Esophagus muscularis mucosa (tissue), 4 donors: Measurements from ENCODE around the gene PKP1. TPM values are rescaled to one million over a fixed set of nuclear protein-coding genes. Genes with fewer than 3 reads are reported as not detected.
A peak's percentile ranks its signal among the peaks of the same experiment; 100 is the strongest.

ENCODE experiments used
- DNase-seq: peaks from one replicate; pipeline ENCODE4 v3.0.0-alpha.2; 2017; ENCODE audit errors: extremely low spot score
- H3K27ac ChIP-seq, 4 donors: fragments of 200-600 bp; sonication (generic); replicated peaks in 1 of 4; 1 replicate in 3 of 4; 2 replicates in 1 of 4; pipeline ENCODE4 v1.5.1; 2016 to 2019; ENCODE audit warnings: mild to moderate bottlenecking in 1 of 4
- H3K27me3 ChIP-seq, 4 donors: fragments of 200-600 bp; sonication (generic); one replicate each; pipeline versions ENCODE4 v1.5.1 to v1.6.0; 2016 to 2019
- H3K36me3 ChIP-seq, 4 donors: fragments of 200-600 bp; sonication (generic); one replicate each; pipeline ENCODE4 v1.5.1; 2016 to 2019
- H3K4me1 ChIP-seq, 4 donors: fragments of 200-600 bp; sonication (generic); one replicate each; pipeline ENCODE4 v1.5.1; 2016 to 2019
- H3K4me3 ChIP-seq, 4 donors: fragments of 200-600 bp; sonication (generic); 1 replicate in 2 of 4; 2 replicates in 2 of 4; pipeline ENCODE4 v1.5.1; 2016 to 2019; ENCODE audit warnings: mild to moderate bottlenecking in 4 of 4, moderate library complexity in 1 of 4
- H3K9me3 ChIP-seq, 4 donors: fragments of 200-600 bp; sonication (generic); 1 replicate in 3 of 4; 2 replicates in 1 of 4; pipeline ENCODE4 v1.5.1; 2016 to 2019
- EP300 ChIP-seq: sonication (generic); formaldehyde crosslinking; IDR thresholded peaks from one replicate; pipeline ENCODE4 v1.6.1; 2017; ENCODE audit warnings: antibody characterized with exemption
- POLR2A ChIP-seq: fragments of 450-650 bp; IDR thresholded peaks from one replicate; pipeline ENCODE4 v1.6.1; 2017; ENCODE audit warnings: antibody characterized with exemption, moderate library complexity, mild to moderate bottlenecking, low read depth
- POLR2AphosphoS5 ChIP-seq, 2 donors: sonication (generic); formaldehyde crosslinking; IDR thresholded peaks; one replicate each; pipeline ENCODE4 v1.6.1; 2017; ENCODE audit warnings: antibody characterized with exemption in 2 of 2
- whole genome bisulfite sequencing: methylation state at CpG from one replicate; pipeline ENCODE4 v1.1.5; 2018; 5-methylcytosine and 5-hydroxymethylcytosine counted together
- intact Hi-C: fragments of 100-400 bp; cut with DNase I; formaldehyde crosslinking; loops from one replicate; pipeline ENCODE4 v1.15.1; 2023
- total RNA-seq, 4 donors: library from RNA; depleted of rRNA; stranded (reverse); fragments of >200 nt; gene quantifications; one replicate each; pipeline versions ENCODE4 v1.1.0 to v1.2.1, GENCODE V29; 2016
- TF ChIP-seq, protein P1 (sequence below), 3 experiments: fragments of 200-600 bp in 2 of 3; fragments of 450-650 bp in 1 of 3; sonication (generic) in 2 of 3; IDR thresholded peaks; one replicate each; pipeline ENCODE4 v1.5.1; 2017 to 2019; ENCODE audit warnings: antibody characterized with exemption in 3 of 3, mild to moderate bottlenecking in 2 of 3, moderate library complexity in 1 of 3

PKP1 gene
- total RNA-seq, 4 donors from 2014 or later: 0.50 to 1.9 (median 1.3) TPM

- Histone ChIP-seq H3K9me3 (no peaks in the 10 kb centered on the region), H3K27me3 (peaks cover 0 to 25% (median 0%) of the 10 kb centered on the region in 4 donors), H3K4me3 (no peak overlapping the region), H3K36me3 (peaks cover 0 to 47% (median 0%) of the 10 kb centered on the region in 4 donors), H3K4me1 (peaks cover 0 to 15% (median 3%) of the 10 kb centered on the region in 4 donors), H3K27ac (no peak overlapping the region)
- WGBS: 94% methylated on average over 4 of the region's 4 CpGs
- DNase-seq: no peak
- intact Hi-C loops: no loop called here
- TF ChIP-seq EP300 (no peak), POLR2AphosphoS5 (IDR thresholded peaks at IDR 0.05) (peak in 1 of 2 donors; percentile 18), POLR2A (no peak)
- TF ChIP-seq, protein P1, sequence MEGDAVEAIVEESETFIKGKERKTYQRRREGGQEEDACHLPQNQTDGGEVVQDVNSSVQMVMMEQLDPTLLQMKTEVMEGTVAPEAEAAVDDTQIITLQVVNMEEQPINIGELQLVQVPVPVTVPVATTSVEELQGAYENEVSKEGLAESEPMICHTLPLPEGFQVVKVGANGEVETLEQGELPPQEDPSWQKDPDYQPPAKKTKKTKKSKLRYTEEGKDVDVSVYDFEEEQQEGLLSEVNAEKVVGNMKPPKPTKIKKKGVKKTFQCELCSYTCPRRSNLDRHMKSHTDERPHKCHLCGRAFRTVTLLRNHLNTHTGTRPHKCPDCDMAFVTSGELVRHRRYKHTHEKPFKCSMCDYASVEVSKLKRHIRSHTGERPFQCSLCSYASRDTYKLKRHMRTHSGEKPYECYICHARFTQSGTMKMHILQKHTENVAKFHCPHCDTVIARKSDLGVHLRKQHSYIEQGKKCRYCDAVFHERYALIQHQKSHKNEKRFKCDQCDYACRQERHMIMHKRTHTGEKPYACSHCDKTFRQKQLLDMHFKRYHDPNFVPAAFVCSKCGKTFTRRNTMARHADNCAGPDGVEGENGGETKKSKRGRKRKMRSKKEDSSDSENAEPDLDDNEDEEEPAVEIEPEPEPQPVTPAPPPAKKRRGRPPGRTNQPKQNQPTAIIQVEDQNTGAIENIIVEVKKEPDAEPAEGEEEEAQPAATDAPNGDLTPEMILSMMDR (IDR thresholded peaks at IDR 0.05): no peak
Measured at GRCh38 chr1:201358596-201358995, 75.3 kb downstream of the PKP1 start.

GRCh38 chr1:201359031-201359872 lies 75.9 kb downstream of the PKP1 start:
- H3K36me3 ChIP-seq: peaks cover 0 to 54% (median 0%) of the 10 kb centered on the region in 4 donors
- 81% methylated on average over 17 of the region's 18 CpGs for WGBS
- DNase-seq: no peak
- H3K4me3 ChIP-seq: no peak overlapping the region
- peaks cover 0 to 19% (median 0%) of the 10 kb centered on the region in 4 donors for H3K27me3 ChIP-seq
- no peak overlapping the region for H3K27ac ChIP-seq
- H3K4me1 ChIP-seq: peaks cover 0 to 15% (median 3%) of the 10 kb centered on the region in 4 donors
- intact Hi-C loops: no loop called here
- TF ChIP-seq POLR2AphosphoS5 (IDR thresholded peaks at IDR 0.05) (no peak), POLR2A (no peak), EP300 (no peak)
- TF ChIP-seq, protein P1 (IDR thresholded peaks at IDR 0.05): no peak
- H3K9me3 ChIP-seq: no peaks in the 10 kb centered on the region

DNA sequence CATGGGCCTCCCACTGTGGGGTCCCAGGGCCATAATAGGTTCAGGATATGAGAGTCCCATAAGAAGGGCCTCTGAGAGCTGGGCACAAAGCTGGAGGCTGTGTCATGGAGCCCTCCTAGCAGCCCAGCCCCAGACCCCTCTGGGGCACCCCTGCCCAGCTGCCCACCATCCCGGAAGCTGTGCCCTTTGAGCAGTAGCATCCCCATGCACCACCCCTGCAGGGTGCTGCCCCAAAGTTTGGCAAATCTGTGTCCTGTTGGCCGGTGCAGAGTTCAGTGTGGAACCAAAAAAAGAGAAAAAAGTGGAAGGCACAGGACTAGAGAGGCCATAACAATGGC lies 76.5 kb downstream of the PKP1 start:
- no peak for DNase-seq
- intact Hi-C loops: no loop called here

GRCh38 chr1:201360486-201360885 lies 77.2 kb downstream of the PKP1 start:
- no peak for TF ChIP-seq EP300
- TF ChIP-seq POLR2A: no peak
- intact Hi-C loops: no loop called here
- 88% methylated on average over 7 of the region's 7 CpGs for WGBS
- Histone ChIP-seq H3K27ac (no peak overlapping the region), H3K4me3 (no peak overlapping the region), H3K4me1 (peaks cover 0 to 11% (median 3%) of the 10 kb centered on the region in 4 donors), H3K36me3 (peaks cover 0 to 66% (median 0%) of the 10 kb centered on the region in 4 donors), H3K9me3 (no peaks in the 10 kb centered on the region), H3K27me3 (peaks cover 0 to 10% (median 0%) of the 10 kb centered on the region in 4 donors)
- DNase-seq: no peak

More for the DNA sequence above, 76.5 kb downstream of the PKP1 start:
- WGBS: 92% methylated on average over 2 of the region's 2 CpGs
- H3K4me3 ChIP-seq: no peak overlapping the region
- H3K36me3 ChIP-seq: peaks cover 0 to 59% (median 0%) of the 10 kb centered on the region in 4 donors
- no peak overlapping the region for H3K27ac ChIP-seq
- TF ChIP-seq POLR2A: no peak
- H3K4me1 ChIP-seq: peaks cover 0 to 12% (median 3%) of the 10 kb centered on the region in 4 donors
- H3K27me3 ChIP-seq: peaks cover 0 to 13% (median 0%) of the 10 kb centered on the region in 4 donors
- H3K9me3 ChIP-seq: no peaks in the 10 kb centered on the region

DNA sequence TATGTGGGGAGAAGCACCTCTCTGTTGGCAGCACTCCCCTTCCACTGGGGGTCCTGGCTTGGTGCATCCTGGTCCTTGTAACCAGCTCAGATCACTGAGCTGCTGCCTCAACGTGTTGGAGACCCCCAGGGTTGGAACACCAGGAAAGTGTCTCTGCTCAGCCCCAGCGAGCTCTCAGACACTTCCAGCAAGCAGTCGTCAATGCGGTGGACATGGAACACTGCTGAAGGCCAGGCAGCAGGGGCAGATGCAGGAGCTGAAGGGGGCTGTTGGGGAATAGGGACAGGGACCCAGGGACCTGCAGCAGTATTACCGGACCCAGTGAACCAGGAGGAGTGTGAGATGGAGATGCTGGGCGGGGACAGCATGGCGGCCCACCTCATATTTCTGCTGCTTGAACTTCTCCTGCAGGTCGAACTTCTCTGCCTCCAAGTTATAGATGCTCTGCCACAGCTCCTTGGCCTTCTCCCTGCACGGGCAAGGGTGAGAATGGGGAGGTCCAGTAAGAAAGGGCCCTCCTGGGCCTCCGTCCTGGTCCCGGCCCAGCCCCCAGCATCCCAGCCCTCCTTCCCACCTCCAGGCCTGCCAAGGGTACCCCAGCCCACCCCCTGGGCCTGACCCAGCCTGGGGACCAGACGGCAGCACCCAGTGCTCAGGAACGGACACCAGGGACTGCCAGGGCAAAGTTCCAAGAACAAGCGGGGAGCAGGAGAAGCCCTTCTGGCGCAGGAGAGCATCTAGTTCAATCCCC lies 77.8 kb downstream of the PKP1 start:
- WGBS: 90% methylated on average over 9 of the region's 15 CpGs
- TF ChIP-seq POLR2AphosphoS5 (IDR thresholded peaks at IDR 0.05) (no peak), EP300 (no peak), POLR2A (no peak)
- TF ChIP-seq, protein P1 (IDR thresholded peaks at IDR 0.05): no peak
- no peak for DNase-seq
- Histone ChIP-seq H3K27ac (no peak overlapping the region), H3K4me1 (peaks cover 0 to 11% (median 3%) of the 10 kb centered on the region in 4 donors), H3K36me3 (peaks cover 0 to 72% (median 0%) of the 10 kb centered on the region in 4 donors), H3K27me3 (peaks cover 0 to 10% (median 0%) of the 10 kb centered on the region in 4 donors), H3K9me3 (no peaks in the 10 kb centered on the region), H3K4me3 (no peak overlapping the region)
- intact Hi-C loops: loop anchor here (1.0 kb wide), 1 partner anchor 107 kb away; no protein-coding TSS in a partner anchor
